NCI-H82 treated with DMSO at 0.1 percent for 48 hours (cell line): ENCODE data around the gene TNNT2.
A peak's percentile ranks its signal among the peaks of the same experiment; 100 is the strongest.

Source experiments
- DNase-seq: peaks from one replicate; lab custom pipeline; 2025; ENCODE audit not compliant: unreplicated experiment; lab: John Stamatoyannopoulos, UW

TNNT2 gene

GRCh38 chr1:201403359-201403758, 25.9 kb upstream of the TNNT2 start:
- DNase-seq = no peak

- no peak for DNase-seq
Measured at GRCh38 chr1:201401700-201402099, 24.2 kb upstream of the TNNT2 start.

DNA sequence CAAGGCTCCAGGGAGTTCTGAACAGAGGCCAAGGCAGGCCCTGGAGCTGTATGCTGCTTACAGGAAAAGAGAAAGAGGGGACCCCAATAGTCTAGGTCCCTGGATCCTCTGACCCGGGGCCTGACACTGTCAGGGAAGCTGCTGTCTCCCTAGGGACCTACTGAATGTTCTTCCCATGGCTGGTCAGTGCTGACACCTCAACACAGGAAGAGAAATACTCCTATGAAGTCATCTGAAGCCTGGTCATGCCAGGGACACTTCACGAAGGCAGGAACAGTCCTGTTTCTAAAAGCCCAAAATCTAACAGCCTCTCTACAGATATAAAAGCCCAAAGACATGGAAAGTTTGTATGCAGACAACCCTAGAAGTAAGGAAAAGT, 23.4 kb upstream of the TNNT2 start:
- DNase-seq = no peak

DNA sequence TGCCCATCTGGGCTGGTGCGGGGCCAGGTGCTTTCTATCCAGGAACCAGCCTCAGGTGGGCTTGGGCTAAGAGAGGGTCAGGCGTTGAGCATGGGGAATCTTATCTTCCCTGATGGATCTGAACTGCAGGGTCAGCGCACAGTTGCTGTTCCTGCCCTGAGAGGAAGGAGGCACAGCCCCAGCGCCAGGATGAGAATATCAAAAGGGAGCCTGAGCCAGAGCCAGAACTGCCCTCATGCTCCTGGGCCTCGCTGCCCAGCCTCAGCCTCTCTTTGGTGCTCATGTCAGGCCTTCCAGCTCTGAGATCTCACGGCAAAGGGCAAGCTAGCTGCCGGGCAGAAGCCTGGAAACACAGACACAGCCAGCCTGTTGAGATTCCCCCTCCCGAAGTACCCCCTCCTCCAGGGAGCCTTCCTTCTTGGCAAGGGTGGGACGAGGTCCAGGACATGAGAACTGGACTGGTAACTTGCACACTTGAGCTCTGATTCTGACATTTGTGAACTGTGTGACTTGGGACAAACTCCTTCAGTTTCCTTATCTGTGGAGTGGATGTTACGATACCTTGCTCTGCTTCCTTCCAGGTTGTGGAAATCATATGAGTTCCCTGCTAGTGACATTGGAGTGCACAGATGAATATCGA, 22.9 kb upstream of the TNNT2 start:
- no peak for DNase-seq

DNA sequence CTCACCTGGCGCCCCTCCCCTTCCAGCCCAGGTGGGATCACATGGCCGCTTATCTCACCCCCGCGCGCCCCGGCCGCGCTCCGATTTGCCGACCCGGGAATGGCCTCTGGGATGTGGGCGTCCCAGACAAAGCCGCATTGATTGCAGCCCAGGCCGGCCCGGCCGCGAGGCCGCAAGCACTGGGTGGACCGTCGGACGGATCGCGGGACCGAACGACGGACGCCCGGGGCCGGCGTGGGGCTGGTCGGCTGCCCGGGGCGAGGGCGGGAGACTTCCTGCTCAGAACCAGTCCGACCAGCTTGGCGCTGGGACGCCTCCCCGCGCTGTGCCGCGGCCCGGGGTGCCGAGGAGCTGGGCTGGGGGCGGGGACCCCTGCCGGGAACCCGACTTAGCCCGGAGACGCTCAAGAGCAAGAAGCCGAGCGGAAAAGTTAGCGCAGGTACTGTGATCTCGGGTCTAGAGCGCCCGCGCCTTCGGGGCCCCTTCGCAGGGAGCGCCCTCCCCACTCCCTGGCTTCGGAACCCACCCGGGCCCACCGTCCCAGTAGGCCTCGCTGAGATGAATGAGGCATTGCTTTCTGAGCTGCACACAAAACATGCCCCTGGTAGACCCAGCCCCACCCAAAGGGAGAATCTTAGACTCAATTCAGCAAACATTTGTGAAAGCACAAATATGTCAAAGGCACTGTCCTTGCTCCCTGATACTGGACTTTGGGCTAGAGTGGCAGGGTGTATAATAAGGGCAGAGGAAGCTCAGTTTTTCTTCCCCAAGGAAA, 22.1 kb upstream of the TNNT2 start:
- no peak for DNase-seq

GRCh38 chr1:201399018-201399351, 21.5 kb upstream of the TNNT2 start, which contains the start of gene LAD1:
Gene LAD1, minus strand, starts transcription at chr1:201399324. Its CDS starts 18 bp downstream, at chr1:201399306.
- no peak for DNase-seq

GRCh38 chr1:201397675-201398074, 20.2 kb upstream of the TNNT2 start:
- no peak for DNase-seq

DNA sequence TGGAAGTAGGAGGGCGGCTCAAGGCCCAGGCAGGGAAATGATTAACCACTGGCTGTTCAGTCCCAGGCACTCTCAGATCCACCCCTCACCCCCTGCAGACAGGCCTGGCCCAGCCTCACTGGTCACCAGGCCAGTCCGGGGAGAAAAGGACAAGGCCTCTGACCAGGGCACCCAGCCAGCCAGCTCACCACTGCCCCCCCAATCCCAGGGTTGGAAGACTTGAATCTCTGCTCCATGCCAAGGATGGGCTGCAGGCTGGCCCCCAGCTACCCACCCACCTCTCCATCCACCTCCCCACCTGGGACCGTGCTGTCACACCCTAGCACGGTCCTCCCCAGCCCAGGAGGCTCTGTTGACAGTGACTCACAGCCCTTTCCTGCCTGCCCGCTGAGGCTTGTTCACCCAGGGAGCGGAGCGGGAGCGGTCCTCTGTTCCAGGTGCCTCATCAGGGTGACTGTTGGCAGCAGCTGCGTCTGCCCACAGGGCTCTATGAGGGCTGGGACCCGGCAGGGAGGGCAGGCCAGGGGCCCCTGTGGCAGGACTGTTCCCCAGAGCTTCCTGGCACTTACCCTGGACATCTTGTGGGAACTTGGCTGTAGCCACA, 19.5 kb upstream of the TNNT2 start:
- no peak for DNase-seq

- no peak for DNase-seq
Measured at GRCh38 chr1:201395936-201396335, 18.5 kb upstream of the TNNT2 start.

GRCh38 chr1:201394591-201394990, 17.1 kb upstream of the TNNT2 start:
- no peak for DNase-seq

- DNase-seq = no peak
Measured at GRCh38 chr1:201393076-201393475, 15.6 kb upstream of the TNNT2 start.

DNA sequence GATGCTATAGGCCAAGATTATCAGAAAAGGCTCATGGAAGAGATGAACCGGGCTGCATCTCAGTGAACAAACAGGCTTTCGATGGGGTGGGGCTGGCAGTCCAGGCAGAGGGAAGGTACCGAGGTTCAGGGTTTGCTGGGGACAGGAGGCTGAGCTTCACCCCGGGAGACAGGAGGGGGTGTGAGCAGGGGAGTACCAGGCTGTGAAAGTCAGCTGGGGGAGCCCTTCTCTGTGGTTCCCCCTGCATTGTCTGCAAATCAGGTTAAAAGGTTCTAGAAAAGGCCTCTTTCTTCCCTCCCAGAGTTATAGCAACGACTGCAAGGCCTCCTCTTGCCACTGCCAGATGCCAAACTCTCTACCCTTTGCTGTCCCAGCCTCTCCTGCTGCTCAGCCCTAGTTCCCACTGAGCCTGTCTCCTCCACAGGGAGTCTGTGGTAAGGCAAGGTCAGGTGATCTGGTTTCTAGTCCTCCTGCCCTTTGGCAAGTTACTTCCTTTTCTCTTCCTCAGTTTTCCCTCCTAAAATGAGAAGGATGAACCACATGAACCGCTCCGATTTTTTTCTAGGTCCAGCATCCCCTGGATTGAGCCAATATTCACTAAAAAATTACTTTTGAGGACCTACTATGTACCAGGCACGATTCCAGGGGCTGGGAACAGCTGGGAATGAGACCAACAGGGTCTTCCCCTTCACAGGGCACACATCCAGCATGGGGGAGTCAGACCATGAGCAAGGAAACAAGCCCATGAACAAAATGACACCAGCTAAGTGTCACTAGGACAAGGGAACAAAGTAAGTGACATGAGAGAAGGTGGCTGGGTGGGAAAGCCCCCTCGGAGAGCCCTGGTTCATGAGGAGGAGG, 14.4 kb upstream of the TNNT2 start:
- no peak for DNase-seq

- no peak for DNase-seq
Measured at GRCh38 chr1:201391225-201391624, 13.7 kb upstream of the TNNT2 start.

- no peak for DNase-seq
Measured at GRCh38 chr1:201389051-201389450, 11.6 kb upstream of the TNNT2 start.

DNA sequence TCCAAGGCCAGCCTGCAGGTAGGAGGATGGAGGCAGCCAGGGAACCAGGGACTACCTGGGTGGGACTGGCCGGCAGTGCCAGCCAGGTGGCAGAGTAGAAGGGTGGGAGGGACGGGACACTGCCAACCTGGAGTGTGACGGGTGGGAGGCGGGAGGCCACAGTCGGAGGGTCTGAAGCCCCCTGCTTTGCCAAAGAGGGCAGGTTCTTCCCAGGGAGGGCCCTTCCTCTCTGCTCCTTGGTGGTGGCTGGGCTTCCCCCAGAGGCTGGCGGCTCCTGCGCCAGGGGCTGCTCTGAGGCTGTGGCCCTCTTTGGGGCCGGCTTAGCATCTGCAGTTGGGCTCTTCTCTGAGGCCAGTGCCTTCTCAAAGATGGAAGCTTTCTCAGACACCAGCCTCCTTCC, 8.7 kb upstream of the TNNT2 start:
- no peak for DNase-seq

DNA sequence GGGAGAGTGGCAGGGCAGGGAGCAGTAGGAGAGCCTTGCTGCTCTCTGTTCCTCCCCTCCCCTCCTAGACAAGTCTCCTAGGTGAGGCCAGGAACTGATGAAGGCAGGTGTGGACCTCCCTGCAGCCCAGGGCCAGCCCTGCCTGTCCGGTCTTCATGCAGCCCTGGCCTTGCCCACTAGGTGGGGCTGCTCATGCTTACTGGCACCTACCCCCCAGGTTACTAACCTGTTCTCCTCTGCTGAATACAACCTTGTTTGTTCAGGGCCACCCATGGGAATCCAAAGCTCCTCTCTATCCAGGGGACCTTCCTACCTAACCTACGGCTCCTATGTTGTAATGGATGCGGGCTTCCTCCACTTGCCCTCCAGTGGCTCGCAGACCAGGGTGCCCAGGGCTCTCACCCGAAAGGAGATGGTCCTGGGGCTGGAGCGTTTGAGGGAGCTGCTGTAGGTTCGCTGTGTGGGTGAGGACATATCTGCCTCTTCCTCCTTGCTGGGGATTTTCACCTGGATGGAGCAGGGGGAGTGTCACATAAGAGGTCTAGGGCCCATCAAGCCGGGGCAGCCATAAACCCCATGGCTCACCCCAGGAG, 7.9 kb upstream of the TNNT2 start:
- DNase-seq = peak; percentile 68

- peak; percentile 81 for DNase-seq
Measured at GRCh38 chr1:201384406-201384782, 6.9 kb upstream of the TNNT2 start.

DNA sequence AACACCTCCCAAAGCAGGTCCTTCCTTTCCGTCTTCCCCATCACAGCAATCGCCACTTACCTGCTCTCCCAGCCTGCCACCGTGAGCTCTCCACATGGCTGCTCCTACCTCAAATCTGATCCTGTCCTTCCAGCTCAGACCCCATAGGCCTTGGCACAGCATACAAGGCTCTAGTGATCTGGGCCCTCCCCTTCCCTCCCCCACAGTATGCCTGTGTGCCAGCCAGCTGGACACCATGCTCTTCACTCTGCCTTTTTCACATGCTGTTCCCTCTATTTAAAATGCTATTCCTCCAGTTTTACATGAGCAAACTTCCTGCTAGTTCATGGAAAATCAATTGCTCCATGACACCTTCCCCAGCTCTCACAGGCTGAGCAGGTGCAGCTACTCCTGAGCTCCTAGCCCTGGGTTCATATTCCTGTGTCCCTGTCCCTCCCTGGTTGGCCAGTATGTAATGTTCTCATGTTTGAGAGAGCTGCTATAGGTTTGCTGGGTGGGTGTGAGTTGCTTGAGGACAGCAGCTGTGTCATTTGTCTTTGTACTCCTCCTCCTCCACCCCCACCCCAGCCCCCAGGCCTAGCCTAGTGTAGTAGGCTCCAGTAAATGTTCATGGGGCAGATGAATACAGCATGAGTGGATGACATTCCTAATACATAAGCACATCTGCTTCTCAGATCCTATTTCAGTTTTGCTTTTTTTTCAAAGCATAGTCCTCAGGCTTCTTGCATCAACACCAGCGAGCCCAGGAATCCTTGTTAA, 6.3 kb upstream of the TNNT2 start:
- DNase-seq = peak; percentile 60

- no peak for DNase-seq
Measured at GRCh38 chr1:201381130-201381529, 3.6 kb upstream of the TNNT2 start.

DNA sequence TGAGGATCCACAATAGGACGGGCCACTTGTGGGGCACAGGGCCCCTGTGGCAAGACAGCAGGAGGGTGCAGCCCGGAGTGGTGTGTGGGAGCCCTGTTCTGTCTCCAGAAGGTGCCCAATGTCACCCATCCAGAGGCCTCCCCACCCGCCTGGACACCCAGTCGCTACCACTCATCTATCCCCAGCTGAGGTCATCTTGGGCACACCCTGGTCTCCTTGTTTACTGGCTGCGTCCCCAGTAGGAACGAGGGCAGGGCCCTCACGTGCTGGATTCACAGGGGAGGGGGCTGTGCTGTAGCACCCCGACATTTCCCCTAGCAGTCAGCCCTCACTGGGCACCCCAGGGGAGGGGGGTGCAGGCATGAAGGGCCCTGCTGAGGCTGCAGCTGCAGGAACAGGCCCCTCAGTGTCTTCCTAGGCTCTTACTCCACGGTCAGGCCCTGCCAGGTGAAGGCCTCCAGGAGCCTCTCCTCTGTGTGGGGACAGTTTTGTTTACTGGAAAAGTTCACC, 2.3 kb upstream of the TNNT2 start:
- no peak for DNase-seq
